Testis (tissue), 2 donors: ENCODE results near the gene OR9I1.

Experiments
- POLR2A ChIP-seq: fragments of 450-650 bp; IDR thresholded peaks from one replicate; pipeline ENCODE4 v1.6.1; 2017; ENCODE audit warnings: antibody characterized with exemption, mild to moderate bottlenecking, moderate library complexity
- TF ChIP-seq, protein P1 (sequence below), 3 experiments: fragments of 450-650 bp in 2 of 3; fragments of 200-600 bp in 1 of 3; sonication (generic) in 1 of 3; IDR thresholded peaks; one replicate each; pipeline ENCODE4 v1.5.1; 2016 to 2019; ENCODE audit warnings: antibody characterized with exemption in 3 of 3, mild to moderate bottlenecking in 2 of 3, moderate library complexity in 1 of 3

DNA sequence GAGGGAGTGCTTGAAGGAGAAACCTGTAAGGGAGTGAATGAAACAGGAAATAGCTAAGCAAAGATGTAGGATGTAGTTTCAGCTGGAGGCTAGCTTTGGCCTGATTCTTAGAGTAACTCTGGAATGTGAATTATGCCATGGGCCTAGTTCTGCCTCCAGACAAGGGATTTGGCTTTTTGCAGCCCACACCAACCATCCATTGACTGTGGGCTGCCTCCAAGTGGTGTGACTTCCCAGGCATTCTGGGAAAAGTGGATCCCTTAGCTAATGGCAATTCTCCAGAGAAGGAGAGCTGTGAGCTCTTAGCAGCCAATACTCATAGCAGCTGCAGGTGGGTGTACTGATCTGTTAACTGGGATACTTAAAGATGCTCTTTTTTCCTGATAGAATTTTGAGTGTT lies 2.0 kb upstream of the OR9I1 start:
- TF ChIP-seq, protein P1, sequence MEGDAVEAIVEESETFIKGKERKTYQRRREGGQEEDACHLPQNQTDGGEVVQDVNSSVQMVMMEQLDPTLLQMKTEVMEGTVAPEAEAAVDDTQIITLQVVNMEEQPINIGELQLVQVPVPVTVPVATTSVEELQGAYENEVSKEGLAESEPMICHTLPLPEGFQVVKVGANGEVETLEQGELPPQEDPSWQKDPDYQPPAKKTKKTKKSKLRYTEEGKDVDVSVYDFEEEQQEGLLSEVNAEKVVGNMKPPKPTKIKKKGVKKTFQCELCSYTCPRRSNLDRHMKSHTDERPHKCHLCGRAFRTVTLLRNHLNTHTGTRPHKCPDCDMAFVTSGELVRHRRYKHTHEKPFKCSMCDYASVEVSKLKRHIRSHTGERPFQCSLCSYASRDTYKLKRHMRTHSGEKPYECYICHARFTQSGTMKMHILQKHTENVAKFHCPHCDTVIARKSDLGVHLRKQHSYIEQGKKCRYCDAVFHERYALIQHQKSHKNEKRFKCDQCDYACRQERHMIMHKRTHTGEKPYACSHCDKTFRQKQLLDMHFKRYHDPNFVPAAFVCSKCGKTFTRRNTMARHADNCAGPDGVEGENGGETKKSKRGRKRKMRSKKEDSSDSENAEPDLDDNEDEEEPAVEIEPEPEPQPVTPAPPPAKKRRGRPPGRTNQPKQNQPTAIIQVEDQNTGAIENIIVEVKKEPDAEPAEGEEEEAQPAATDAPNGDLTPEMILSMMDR (IDR thresholded peaks at IDR 0.05), result no peak
- TF ChIP-seq POLR2A, result no peak
